NCI-H526 treated with DMSO at 0.1 percent for 48 hours (cell line): Measurements from ENCODE around the gene TGM2.

Experiments
- DNase-seq: peaks from one replicate; lab custom pipeline; 2025; lab: John Stamatoyannopoulos, UW

The TGM2 gene

GRCh38 chr20:38161412-38161774 lies 3.7 kb downstream of the TGM2 start:
- DNase-seq, result no peak

GRCh38 chr20:38159957-38160756 lies 4.9 kb downstream of the TGM2 start:
- DNase-seq, result no peak

GRCh38 chr20:38159566-38159956 lies 5.5 kb downstream of the TGM2 start:
- no peak for DNase-seq

GRCh38 chr20:38158701-38159351 lies 6.2 kb downstream of the TGM2 start:
- no peak for DNase-seq

GRCh38 chr20:38157635-38158495 lies 7.2 kb downstream of the TGM2 start:
- DNase-seq, result no peak

- DNase-seq, result no peak
Measured at GRCh38 chr20:38156888-38157634, 8.0 kb downstream of the TGM2 start.

GRCh38 chr20:38156280-38156679 lies 8.8 kb downstream of the TGM2 start:
- no peak for DNase-seq

- no peak for DNase-seq
Measured at GRCh38 chr20:38155811-38156210, 9.3 kb downstream of the TGM2 start.

GRCh38 chr20:38153401-38153800 lies 11.7 kb downstream of the TGM2 start:
- DNase-seq, result no peak

GRCh38 chr20:38152621-38153221 lies 12.3 kb downstream of the TGM2 start:
- DNase-seq, result no peak

- no peak for DNase-seq
Measured at GRCh38 chr20:38152175-38152620, 12.9 kb downstream of the TGM2 start.

- no peak for DNase-seq
Measured at GRCh38 chr20:38151455-38151854, 13.6 kb downstream of the TGM2 start.

- no peak for DNase-seq
Measured at GRCh38 chr20:38150335-38151170, 14.5 kb downstream of the TGM2 start.

GRCh38 chr20:38148328-38149102 lies 16.6 kb downstream of the TGM2 start:
- no peak for DNase-seq

- no peak for DNase-seq
Measured at GRCh38 chr20:38147751-38148150, 17.3 kb downstream of the TGM2 start.

GRCh38 chr20:38147163-38147562 lies 17.9 kb downstream of the TGM2 start:
- no peak for DNase-seq

- DNase-seq, result no peak
Measured at GRCh38 chr20:38146628-38147027, 18.4 kb downstream of the TGM2 start.

GRCh38 chr20:38146156-38146555 lies 18.9 kb downstream of the TGM2 start:
- no peak for DNase-seq

- DNase-seq, result no peak
Measured at GRCh38 chr20:38145729-38146075, 19.4 kb downstream of the TGM2 start.
